ENCODE results near the gene PRIMA1. TPM values are rescaled to one million over a fixed set of nuclear protein-coding genes. Genes with fewer than 3 reads are reported as not detected.

The PRIMA1 gene
- total and polyA plus RNA-seq, 7 experiments from 2014 or later, result not detected

GRCh38 chr14:93727917-93728650, 60.2 kb downstream of the PRIMA1 start:
- Histone ChIP-seq H3K36me3 (ENCODE audit: control insufficient read depth in 2 of 3, insufficient read depth in 3 of 3, low read length in 3 of 3) (no peaks in the 10 kb centered on the region), H3K4me1 (ENCODE audit: control insufficient read depth in 2 of 2, insufficient read depth in 2 of 2, low read length in 2 of 2) (no peaks in the 10 kb centered on the region), H3K27ac (ENCODE audit: low read depth, low read length) (no peak overlapping the region), H3K9me3 (ENCODE audit: control insufficient read depth in 2 of 3, low read length in 3 of 3) (no peaks in the 10 kb centered on the region), H3K4me3 (ENCODE audit: low read length) (no peak overlapping the region), H3K27me3 (ENCODE audit: control insufficient read depth in 2 of 2, insufficient read depth in 2 of 2, low read length in 2 of 2) (no peaks in the 10 kb centered on the region)
- H3K27me3 Mint-ChIP-seq, result peaks cover 0 to 8% (median 0%) of the 10 kb centered on the region in 5 donors
- H3K36me3 Mint-ChIP-seq, result no peaks in the 10 kb centered on the region
- peaks cover 0 to 1% (median 0%) of the 10 kb centered on the region in 7 donors for H3K4me1 Mint-ChIP-seq
- intact Hi-C loops (cut with micrococcal nuclease), result no loop called here
- no peak overlapping the region for H3K4me3 Mint-ChIP-seq
- DNase-seq (no peak), ATAC-seq (no peak)
- H3K9me3 Mint-ChIP-seq, result no peaks in the 10 kb centered on the region
- ChIA-PET CTCF (no interaction called here), POLR2A (no interaction called here)
- no peak overlapping the region for H3K27ac Mint-ChIP-seq

- Mint-ChIP-seq H3K4me3 (no peak overlapping the region), H3K9me3 (peaks cover 0 to 4% (median 0%) of the 10 kb centered on the region in 11 donors), H3K4me1 (peaks cover 0 to 5% (median 0%) of the 10 kb centered on the region in 7 donors), H3K27ac (no peak overlapping the region), H3K27me3 (peaks cover 0 to 8% (median 0%) of the 10 kb centered on the region in 5 donors), H3K36me3 (no peaks in the 10 kb centered on the region)
- Histone ChIP-seq H3K27me3 (ENCODE audit: control insufficient read depth in 2 of 2, insufficient read depth in 2 of 2, low read length in 2 of 2) (no peaks in the 10 kb centered on the region), H3K4me1 (ENCODE audit: control insufficient read depth in 2 of 2, insufficient read depth in 2 of 2, low read length in 2 of 2) (no peaks in the 10 kb centered on the region), H3K9me3 (ENCODE audit: control insufficient read depth in 2 of 3, low read length in 3 of 3) (no peaks in the 10 kb centered on the region), H3K27ac (ENCODE audit: low read depth, low read length) (no peak overlapping the region), H3K4me3 (ENCODE audit: low read length) (no peak overlapping the region), H3K36me3 (ENCODE audit: control insufficient read depth in 2 of 3, insufficient read depth in 3 of 3, low read length in 3 of 3) (no peaks in the 10 kb centered on the region)
- no peak for ATAC-seq
- intact Hi-C loops (cut with micrococcal nuclease), result no loop called here
- ChIA-PET CTCF (no interaction called here), POLR2A (no interaction called here)
- DNase-seq, result no peak
These were observed 61.1 kb downstream of the PRIMA1 start for GRCh38 chr14:93727039-93727740.

GRCh38 chr14:93725993-93726392, 62.3 kb downstream of the PRIMA1 start:
- Histone ChIP-seq H3K4me3 (ENCODE audit: low read length) (no peak overlapping the region), H3K9me3 (ENCODE audit: control insufficient read depth in 2 of 3, low read length in 3 of 3) (no peaks in the 10 kb centered on the region), H3K4me1 (ENCODE audit: control insufficient read depth in 2 of 2, insufficient read depth in 2 of 2, low read length in 2 of 2) (no peaks in the 10 kb centered on the region), H3K27me3 (ENCODE audit: control insufficient read depth in 2 of 2, insufficient read depth in 2 of 2, low read length in 2 of 2) (no peaks in the 10 kb centered on the region), H3K27ac (ENCODE audit: low read depth, low read length) (no peak overlapping the region), H3K36me3 (ENCODE audit: control insufficient read depth in 2 of 3, insufficient read depth in 3 of 3, low read length in 3 of 3) (no peaks in the 10 kb centered on the region)
- ChIA-PET POLR2A (no interaction called here), CTCF (no interaction called here)
- DNase-seq, result no peak
- H3K4me1 Mint-ChIP-seq, result peaks cover 0 to 5% (median 0%) of the 10 kb centered on the region in 7 donors
- peaks cover 0 to 8% (median 0%) of the 10 kb centered on the region in 5 donors for H3K27me3 Mint-ChIP-seq
- intact Hi-C loops (cut with micrococcal nuclease), result no loop called here
- H3K9me3 Mint-ChIP-seq, result peaks cover 0 to 8% (median 0%) of the 10 kb centered on the region in 11 donors
- no peaks in the 10 kb centered on the region for H3K36me3 Mint-ChIP-seq
- no peak overlapping the region for H3K27ac Mint-ChIP-seq
- ATAC-seq, result no peak
- H3K4me3 Mint-ChIP-seq, result no peak overlapping the region

GRCh38 chr14:93725002-93725582, 63.2 kb downstream of the PRIMA1 start:
- H3K4me3 Mint-ChIP-seq, result no peak overlapping the region
- H3K36me3 Mint-ChIP-seq, result no peaks in the 10 kb centered on the region
- H3K27ac ChIP-seq (ENCODE audit: low read depth, low read length), result no peak overlapping the region
- POLR2A ChIA-PET, result no interaction called here
- H3K4me1 Mint-ChIP-seq, result peaks cover 0 to 5% (median 0%) of the 10 kb centered on the region in 7 donors
- ATAC-seq, result no peak
- no peaks in the 10 kb centered on the region for H3K9me3 ChIP-seq (ENCODE audit: control insufficient read depth in 2 of 3, low read length in 3 of 3)
- no peak overlapping the region for H3K27ac Mint-ChIP-seq
- intact Hi-C loops (cut with micrococcal nuclease), result no loop called here
- CTCF ChIA-PET, result no interaction called here
- no peak for DNase-seq
- H3K27me3 Mint-ChIP-seq, result peaks cover 0 to 7% (median 0%) of the 10 kb centered on the region in 5 donors
- no peak overlapping the region for H3K4me3 ChIP-seq (ENCODE audit: low read length)
- no peaks in the 10 kb centered on the region for H3K27me3 ChIP-seq (ENCODE audit: control insufficient read depth in 2 of 2, insufficient read depth in 2 of 2, low read length in 2 of 2)
- H3K36me3 ChIP-seq (ENCODE audit: control insufficient read depth in 2 of 3, insufficient read depth in 3 of 3, low read length in 3 of 3), result no peaks in the 10 kb centered on the region
- no peaks in the 10 kb centered on the region for H3K4me1 ChIP-seq (ENCODE audit: control insufficient read depth in 2 of 2, insufficient read depth in 2 of 2, low read length in 2 of 2)
- peaks cover 0 to 8% (median 0%) of the 10 kb centered on the region in 11 donors for H3K9me3 Mint-ChIP-seq

- Mint-ChIP-seq H3K36me3 (no peaks in the 10 kb centered on the region), H3K9me3 (peaks cover 0 to 8% (median 0%) of the 10 kb centered on the region in 11 donors), H3K4me3 (no peak overlapping the region), H3K4me1 (peaks cover 0 to 5% (median 0%) of the 10 kb centered on the region in 7 donors), H3K27me3 (peaks cover 0 to 7% (median 0%) of the 10 kb centered on the region in 5 donors), H3K27ac (no peak overlapping the region)
- Histone ChIP-seq H3K27me3 (ENCODE audit: control insufficient read depth in 2 of 2, insufficient read depth in 2 of 2, low read length in 2 of 2) (no peaks in the 10 kb centered on the region), H3K36me3 (ENCODE audit: control insufficient read depth in 2 of 3, insufficient read depth in 3 of 3, low read length in 3 of 3) (no peaks in the 10 kb centered on the region), H3K4me3 (ENCODE audit: low read length) (no peak overlapping the region), H3K27ac (ENCODE audit: low read depth, low read length) (no peak overlapping the region), H3K9me3 (ENCODE audit: control insufficient read depth in 2 of 3, low read length in 3 of 3) (no peaks in the 10 kb centered on the region), H3K4me1 (ENCODE audit: control insufficient read depth in 2 of 2, insufficient read depth in 2 of 2, low read length in 2 of 2) (no peaks in the 10 kb centered on the region)
- DNase-seq (no peak), ATAC-seq (no peak)
- ChIA-PET CTCF (no interaction called here), POLR2A (no interaction called here)
- intact Hi-C loops (cut with micrococcal nuclease), result no loop called here
These were observed 65.3 kb downstream of the PRIMA1 start for GRCh38 chr14:93723001-93723400.

- intact Hi-C loops (cut with micrococcal nuclease), result no loop called here
- H3K27ac ChIP-seq (ENCODE audit: low read depth, low read length), result no peak overlapping the region
- H3K9me3 ChIP-seq (ENCODE audit: control insufficient read depth in 2 of 3, low read length in 3 of 3), result no peaks in the 10 kb centered on the region
- peaks cover 0 to 3% (median 0%) of the 10 kb centered on the region in 5 donors for H3K27me3 Mint-ChIP-seq
- DNase-seq, result no peak
- H3K4me1 Mint-ChIP-seq, result peaks cover 0 to 5% (median 0%) of the 10 kb centered on the region in 7 donors
- no peak overlapping the region for H3K4me3 Mint-ChIP-seq
- no peaks in the 10 kb centered on the region for H3K36me3 Mint-ChIP-seq
- no peaks in the 10 kb centered on the region for H3K4me1 ChIP-seq (ENCODE audit: control insufficient read depth in 2 of 2, insufficient read depth in 2 of 2, low read length in 2 of 2)
- no peak overlapping the region for H3K27ac Mint-ChIP-seq
- no peak for ATAC-seq
- POLR2A ChIA-PET, result interaction anchor here (0.6 kb wide), 1 partner anchor 1250 kb away, joined by 5 read pairs; no protein-coding TSS in a partner anchor
- no peaks in the 10 kb centered on the region for H3K36me3 ChIP-seq (ENCODE audit: control insufficient read depth in 2 of 3, insufficient read depth in 3 of 3, low read length in 3 of 3)
- peaks cover 0 to 8% (median 0%) of the 10 kb centered on the region in 11 donors for H3K9me3 Mint-ChIP-seq
- no peaks in the 10 kb centered on the region for H3K27me3 ChIP-seq (ENCODE audit: control insufficient read depth in 2 of 2, insufficient read depth in 2 of 2, low read length in 2 of 2)
- no peak overlapping the region for H3K4me3 ChIP-seq (ENCODE audit: low read length)
- CTCF ChIA-PET, result no interaction called here
These were observed 67.3 kb downstream of the PRIMA1 start for GRCh38 chr14:93720981-93721483.

Measured in naive thymus-derived CD4-positive, alpha-beta T cell (primary cell).